Epithelial cell of proximal tubule (primary cell): ENCODE measurements around the gene CSNK2A2. TPM values are rescaled to one million over a fixed set of nuclear protein-coding genes. Genes with fewer than 3 reads are reported as not detected.

Experiments used
- DNase-seq: peaks from one replicate; pipeline ENCODE4 v3.0.0-alpha.2; 2011; ENCODE audit warnings: low read depth
- H3K4me3 ChIP-seq: 2 replicates; pipeline ENCODE4 v1.5.1; 2011; ENCODE audit warnings: low read depth, mild to moderate bottlenecking, low read length
- total RNA-seq: library from RNA; depleted of rRNA; stranded (reverse); fragments of >200 nt; gene quantifications from 2 replicates; pipeline ENCODE4 v1.2.3, GENCODE V29; 2015
- TF ChIP-seq, protein P1 (sequence below): conservative IDR thresholded peaks from 2 replicates; pipeline ENCODE4 v1.5.1; 2012; ENCODE audit warnings: low read depth, mild to moderate bottlenecking, low read length

The CSNK2A2 gene
- total RNA-seq, 1 donor from 2014 or later, result 20.2 TPM

DNA sequence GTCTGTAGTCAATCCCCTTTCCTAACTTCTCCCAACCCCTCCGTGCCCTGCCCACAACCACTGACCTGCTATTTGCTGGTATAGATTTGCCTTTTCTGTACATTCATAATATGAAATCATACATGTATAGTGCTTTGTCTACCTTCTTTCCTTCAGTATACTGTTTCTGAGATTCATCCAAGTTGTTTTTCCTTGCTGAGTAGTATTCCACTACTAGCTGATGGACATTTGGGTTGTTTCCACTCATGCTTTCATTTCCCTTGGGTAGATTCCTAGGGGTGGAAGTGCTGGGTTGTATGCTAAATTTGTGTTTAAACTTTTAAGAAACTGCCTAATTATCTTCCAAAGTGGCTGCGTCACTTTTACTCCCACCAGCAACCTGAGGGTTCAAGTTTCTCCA is 27.7 kb downstream of the CSNK2A2 start:
- TF ChIP-seq, protein P1, sequence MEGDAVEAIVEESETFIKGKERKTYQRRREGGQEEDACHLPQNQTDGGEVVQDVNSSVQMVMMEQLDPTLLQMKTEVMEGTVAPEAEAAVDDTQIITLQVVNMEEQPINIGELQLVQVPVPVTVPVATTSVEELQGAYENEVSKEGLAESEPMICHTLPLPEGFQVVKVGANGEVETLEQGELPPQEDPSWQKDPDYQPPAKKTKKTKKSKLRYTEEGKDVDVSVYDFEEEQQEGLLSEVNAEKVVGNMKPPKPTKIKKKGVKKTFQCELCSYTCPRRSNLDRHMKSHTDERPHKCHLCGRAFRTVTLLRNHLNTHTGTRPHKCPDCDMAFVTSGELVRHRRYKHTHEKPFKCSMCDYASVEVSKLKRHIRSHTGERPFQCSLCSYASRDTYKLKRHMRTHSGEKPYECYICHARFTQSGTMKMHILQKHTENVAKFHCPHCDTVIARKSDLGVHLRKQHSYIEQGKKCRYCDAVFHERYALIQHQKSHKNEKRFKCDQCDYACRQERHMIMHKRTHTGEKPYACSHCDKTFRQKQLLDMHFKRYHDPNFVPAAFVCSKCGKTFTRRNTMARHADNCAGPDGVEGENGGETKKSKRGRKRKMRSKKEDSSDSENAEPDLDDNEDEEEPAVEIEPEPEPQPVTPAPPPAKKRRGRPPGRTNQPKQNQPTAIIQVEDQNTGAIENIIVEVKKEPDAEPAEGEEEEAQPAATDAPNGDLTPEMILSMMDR, result no peak
- no peak for DNase-seq
- no peak overlapping the region for H3K4me3 ChIP-seq

DNA sequence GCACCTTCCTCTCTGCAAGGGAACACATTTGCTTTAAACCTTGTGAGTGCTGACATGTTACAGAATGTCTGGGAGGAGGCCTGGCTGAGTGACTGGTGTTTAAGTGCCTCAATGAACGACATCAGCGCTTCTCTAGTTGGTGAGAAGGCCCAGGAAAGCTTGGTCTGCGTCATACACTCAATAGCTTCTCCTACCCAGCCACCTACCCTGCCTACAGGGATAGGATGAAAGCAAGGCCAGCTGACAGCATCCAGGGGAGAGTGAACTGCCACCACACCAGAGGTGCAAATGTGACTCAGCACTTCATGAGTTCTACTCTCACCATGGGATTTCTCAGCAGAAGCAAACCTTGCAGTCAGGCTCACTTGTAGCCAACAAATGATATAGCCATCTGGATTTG is 37.1 kb downstream of the CSNK2A2 start:
- TF ChIP-seq, protein P1, result no peak
- no peak overlapping the region for H3K4me3 ChIP-seq
- DNase-seq, result no peak

DNA sequence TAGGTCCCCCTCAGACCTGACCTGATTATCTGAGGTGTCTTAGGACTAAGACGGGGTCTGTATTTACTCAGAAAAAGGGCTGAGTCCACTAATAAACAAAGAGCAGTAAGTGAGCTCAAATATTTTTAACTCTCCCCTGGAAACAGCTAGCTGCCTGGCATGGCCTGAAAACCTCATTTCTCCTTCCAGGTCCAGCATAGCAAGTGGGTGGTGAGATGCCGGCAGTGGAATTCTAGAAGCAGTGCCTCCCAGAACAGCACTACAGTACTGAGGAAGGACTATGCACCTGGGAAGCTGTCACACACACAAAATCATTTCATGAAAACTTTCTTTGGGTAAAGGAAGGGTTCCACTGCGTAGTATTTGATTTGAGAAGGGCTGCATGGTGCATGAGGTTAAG is 39.2 kb downstream of the CSNK2A2 start:
- H3K4me3 ChIP-seq, result no peak overlapping the region
- no peak for DNase-seq
- TF ChIP-seq, protein P1, result no peak

DNA sequence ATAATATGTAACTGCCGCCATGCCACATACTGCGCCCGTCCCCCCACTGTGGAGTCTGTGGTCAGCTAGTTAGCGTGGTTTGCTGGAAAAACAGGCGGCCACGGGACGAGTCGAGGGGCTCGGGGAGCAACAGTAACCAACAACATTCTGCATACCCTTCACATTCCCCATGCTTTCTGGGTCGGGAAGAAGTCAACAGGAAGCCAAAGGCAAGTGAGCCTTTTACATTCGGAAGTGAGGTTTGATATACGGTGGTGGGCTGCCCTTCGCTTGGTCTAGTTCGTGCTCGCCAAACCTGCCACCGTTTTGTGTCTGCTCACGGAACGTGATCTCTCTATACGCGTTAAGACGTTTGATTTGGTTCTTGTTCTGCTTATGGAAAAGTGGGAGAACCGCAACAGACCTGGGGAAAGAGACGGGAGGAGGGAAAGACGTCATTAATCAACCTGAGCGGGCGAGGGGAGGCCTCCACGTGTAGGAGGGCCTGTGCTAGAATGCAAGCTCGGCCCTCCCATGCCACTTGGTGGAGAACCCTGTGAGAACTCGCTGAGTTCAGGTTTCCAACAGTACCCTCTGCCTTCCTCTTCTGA is 39.9 kb downstream of the CSNK2A2 start:
- TF ChIP-seq, protein P1, result no peak
- no peak overlapping the region for H3K4me3 ChIP-seq
- no peak for DNase-seq

DNA sequence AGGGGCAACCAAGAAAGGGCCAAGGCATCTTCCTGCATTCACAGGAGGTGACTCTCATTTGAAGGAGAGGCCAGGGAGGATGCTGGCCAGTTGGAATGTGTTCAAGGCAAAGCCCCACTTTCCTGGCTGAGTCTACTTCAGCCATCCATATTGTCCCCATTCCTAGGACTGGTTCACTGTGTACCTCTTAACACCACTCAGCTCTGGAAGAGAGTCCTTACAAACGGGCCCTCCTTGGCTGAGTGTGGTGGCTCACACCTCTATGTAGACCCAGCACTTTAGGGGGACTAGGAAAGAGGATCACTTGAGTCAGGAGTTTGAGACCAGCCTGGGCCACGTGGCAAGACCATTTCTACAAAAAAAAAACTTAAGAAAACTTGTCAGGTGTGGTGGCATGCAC is 40.7 kb downstream of the CSNK2A2 start:
- no peak for DNase-seq
- no peak overlapping the region for H3K4me3 ChIP-seq
- TF ChIP-seq, protein P1, result no peak

DNA sequence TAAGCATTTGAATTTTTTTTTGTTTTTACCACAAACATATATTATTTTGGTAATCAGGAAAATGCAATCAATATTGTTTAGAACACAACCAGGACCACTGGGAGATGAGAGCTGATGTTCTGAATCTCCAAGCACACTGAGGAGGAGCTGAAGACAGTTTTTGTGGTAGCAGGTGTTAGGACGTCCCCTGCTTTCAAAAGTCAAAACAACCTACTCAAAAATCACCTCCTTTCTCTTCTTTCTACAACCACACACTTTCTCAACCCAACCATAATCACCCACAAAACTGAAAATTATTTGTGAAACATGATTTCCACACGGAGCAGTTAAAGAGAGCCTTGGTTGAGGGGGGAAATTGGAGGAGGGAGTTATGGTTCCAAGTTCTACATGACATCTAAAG is 42.1 kb downstream of the CSNK2A2 start:
- H3K4me3 ChIP-seq, result no peak overlapping the region
- DNase-seq, result no peak
- TF ChIP-seq, protein P1, result no peak

DNA sequence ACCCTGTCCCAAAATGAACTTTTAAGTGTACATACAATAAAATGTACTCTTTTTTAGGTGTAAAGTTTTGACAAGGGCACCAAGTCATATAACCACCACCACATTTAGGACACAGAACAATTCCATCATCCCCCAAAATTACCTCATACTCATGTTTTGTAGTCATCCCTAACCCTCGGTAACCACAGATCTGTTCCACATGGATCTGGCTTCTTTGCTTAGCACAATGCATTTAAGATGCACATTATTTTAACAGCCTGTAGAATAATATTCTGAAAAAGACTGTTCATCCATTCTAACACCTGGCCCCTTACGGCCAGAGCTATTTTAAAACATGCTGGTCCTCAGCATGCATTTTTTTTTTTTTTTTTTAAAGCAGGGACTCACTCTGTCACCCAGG is 43.6 kb downstream of the CSNK2A2 start:
- TF ChIP-seq, protein P1, result no peak
- DNase-seq, result no peak
- no peak overlapping the region for H3K4me3 ChIP-seq
